Measurements from ENCODE around the gene SLC43A3.
"Not testable (repeated sequence)": the region's sequence is repeated elsewhere in the genome, so short reads cannot be mapped to it uniquely, and the experiment has no call there.

SLC43A3 gene

GRCh38 chr11:57405271-57405860 is 21.6 kb downstream of the SLC43A3 start:
- DNase-seq (ENCODE audit: low spot score), result no peak

GRCh38 chr11:57403802-57404147 is 23.1 kb downstream of the SLC43A3 start:
- DNase-seq (ENCODE audit: low spot score), result no peak

GRCh38 chr11:57403003-57403801 is 23.7 kb downstream of the SLC43A3 start:
- DNase-seq (ENCODE audit: low spot score), result not testable (repeated sequence)

- no peak for DNase-seq (ENCODE audit: low spot score)
Measured at GRCh38 chr11:57402188-57403002, 24.5 kb downstream of the SLC43A3 start.

- DNase-seq (ENCODE audit: low spot score), result no peak
Measured at GRCh38 chr11:57399972-57400578, 26.8 kb downstream of the SLC43A3 start.

GRCh38 chr11:57399221-57399620 is 27.7 kb downstream of the SLC43A3 start:
- DNase-seq (ENCODE audit: low spot score), result no peak

GRCh38 chr11:57397394-57397990 is 29.4 kb downstream of the SLC43A3 start:
- DNase-seq (ENCODE audit: low spot score), result no peak

GRCh38 chr11:57396744-57397143 is 30.2 kb downstream of the SLC43A3 start:
- no peak for DNase-seq (ENCODE audit: low spot score)

GRCh38 chr11:57395905-57396623 is 30.9 kb downstream of the SLC43A3 start:
- no peak for DNase-seq (ENCODE audit: low spot score)

GRCh38 chr11:57394203-57394965 is 32.5 kb downstream of the SLC43A3 start:
- DNase-seq (ENCODE audit: low spot score), result no peak

- no peak for DNase-seq (ENCODE audit: low spot score)
Measured at GRCh38 chr11:57392763-57393105, 34.2 kb downstream of the SLC43A3 start.

GRCh38 chr11:57392066-57392762 is 34.7 kb downstream of the SLC43A3 start:
- DNase-seq (ENCODE audit: low spot score), result no peak

GRCh38 chr11:57391539-57391938 is 35.4 kb downstream of the SLC43A3 start:
- DNase-seq (ENCODE audit: low spot score), result no peak

GRCh38 chr11:57391111-57391510 is 35.8 kb downstream of the SLC43A3 start:
- no peak for DNase-seq (ENCODE audit: low spot score)

GRCh38 chr11:57390535-57390934 is 36.4 kb downstream of the SLC43A3 start, which contains the start of gene PRG2:
TSS of gene PRG2 (minus strand) at chr11:57390650. CDS start at chr11:57389944, 706 bp downstream.
- DNase-seq (ENCODE audit: low spot score), result no peak

GRCh38 chr11:57387289-57388030 is 39.5 kb downstream of the SLC43A3 start:
- DNase-seq (ENCODE audit: low spot score), result peak; percentile 46

GRCh38 chr11:57386178-57386940 is 40.6 kb downstream of the SLC43A3 start:
- DNase-seq (ENCODE audit: low spot score), result no peak

- DNase-seq (ENCODE audit: low spot score), result no peak
Measured at GRCh38 chr11:57380975-57381374, 45.9 kb downstream of the SLC43A3 start, which contains the start of gene PRG3. TSS of gene PRG3 (minus strand) at chr11:57381150. CDS start at chr11:57380708, 442 bp downstream.

Data from pons (tissue), 1 donor.